Esophagus muscularis mucosa (tissue), 4 donors: ENCODE measurements around the gene FOXN3.

ENCODE experiments used
- CTCF ChIP-seq, 3 experiments: fragments of 200-600 bp in 2 of 3; fragments of 450-650 bp in 1 of 3; sonication (generic) in 2 of 3; IDR thresholded peaks; one replicate each; pipeline ENCODE4 v1.5.1; 2017 to 2019; ENCODE audit warnings: antibody characterized with exemption in 3 of 3, mild to moderate bottlenecking in 2 of 3, moderate library complexity in 1 of 3
- EP300 ChIP-seq: sonication (generic); formaldehyde crosslinking; IDR thresholded peaks from one replicate; pipeline ENCODE4 v1.6.1; 2017; ENCODE audit warnings: antibody characterized with exemption
- POLR2A ChIP-seq: fragments of 450-650 bp; IDR thresholded peaks from one replicate; pipeline ENCODE4 v1.6.1; 2017; ENCODE audit warnings: antibody characterized with exemption, moderate library complexity, mild to moderate bottlenecking, low read depth
- POLR2AphosphoS5 ChIP-seq, 2 donors: sonication (generic); formaldehyde crosslinking; IDR thresholded peaks; one replicate each; pipeline ENCODE4 v1.6.1; 2017; ENCODE audit warnings: antibody characterized with exemption in 2 of 2

DNA sequence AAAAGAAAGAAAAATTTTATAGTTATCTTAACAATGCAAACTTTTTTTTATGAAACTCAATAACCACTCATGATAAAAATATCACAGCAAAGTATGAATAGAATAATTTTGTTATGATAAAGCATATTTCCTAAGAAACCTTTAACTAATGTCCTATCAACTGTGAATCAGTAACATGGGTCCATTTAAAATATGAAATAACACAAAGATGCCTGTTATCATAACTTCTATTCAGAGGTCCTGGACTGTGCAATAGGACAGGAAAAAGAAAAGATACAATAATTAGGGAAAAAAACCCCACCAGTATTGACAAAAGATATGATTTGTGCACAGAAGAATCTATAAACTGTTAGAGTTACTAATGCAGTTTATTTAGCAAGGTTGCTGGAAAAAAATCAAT, 245.4 kb downstream of the FOXN3 start:
- TF ChIP-seq CTCF (IDR thresholded peaks at IDR 0.05) (no peak), POLR2AphosphoS5 (IDR thresholded peaks at IDR 0.05) (no peak), EP300 (no peak), POLR2A (no peak)
